ENCODE results near the gene MEGF8.

DNA sequence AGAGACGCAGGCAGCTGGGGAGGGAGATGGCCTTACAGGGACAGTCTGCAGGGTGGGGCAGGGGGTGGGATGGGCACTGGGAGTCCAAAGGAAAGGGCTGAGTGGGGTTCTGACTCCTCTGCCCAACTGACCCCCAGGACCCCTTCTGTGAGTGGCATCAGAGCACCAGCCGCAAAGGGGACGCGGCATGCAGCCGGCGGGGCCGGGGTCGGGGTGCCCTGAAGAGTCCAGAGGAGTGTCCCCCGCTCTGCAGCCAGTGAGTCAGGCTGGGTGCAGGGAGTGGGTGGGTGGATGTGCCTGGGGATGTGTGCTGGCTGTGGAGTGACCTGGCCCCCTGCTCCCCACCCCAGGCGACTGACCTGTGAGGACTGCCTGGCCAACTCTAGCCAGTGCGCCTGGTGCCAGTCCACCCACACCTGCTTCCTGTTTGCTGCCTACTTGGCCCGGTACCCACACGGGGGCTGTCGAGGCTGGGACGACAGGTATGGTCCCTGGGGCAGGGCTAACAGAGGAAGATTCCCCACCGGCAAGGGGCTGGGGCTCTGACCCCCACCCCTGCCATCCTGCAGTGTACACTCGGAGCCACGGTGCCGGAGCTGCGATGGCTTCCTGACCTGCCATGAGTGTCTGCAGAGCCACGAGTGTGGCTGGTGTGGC lies 25.8 kb downstream of the MEGF8 start:
- TF ChIP-seq, protein P1, sequence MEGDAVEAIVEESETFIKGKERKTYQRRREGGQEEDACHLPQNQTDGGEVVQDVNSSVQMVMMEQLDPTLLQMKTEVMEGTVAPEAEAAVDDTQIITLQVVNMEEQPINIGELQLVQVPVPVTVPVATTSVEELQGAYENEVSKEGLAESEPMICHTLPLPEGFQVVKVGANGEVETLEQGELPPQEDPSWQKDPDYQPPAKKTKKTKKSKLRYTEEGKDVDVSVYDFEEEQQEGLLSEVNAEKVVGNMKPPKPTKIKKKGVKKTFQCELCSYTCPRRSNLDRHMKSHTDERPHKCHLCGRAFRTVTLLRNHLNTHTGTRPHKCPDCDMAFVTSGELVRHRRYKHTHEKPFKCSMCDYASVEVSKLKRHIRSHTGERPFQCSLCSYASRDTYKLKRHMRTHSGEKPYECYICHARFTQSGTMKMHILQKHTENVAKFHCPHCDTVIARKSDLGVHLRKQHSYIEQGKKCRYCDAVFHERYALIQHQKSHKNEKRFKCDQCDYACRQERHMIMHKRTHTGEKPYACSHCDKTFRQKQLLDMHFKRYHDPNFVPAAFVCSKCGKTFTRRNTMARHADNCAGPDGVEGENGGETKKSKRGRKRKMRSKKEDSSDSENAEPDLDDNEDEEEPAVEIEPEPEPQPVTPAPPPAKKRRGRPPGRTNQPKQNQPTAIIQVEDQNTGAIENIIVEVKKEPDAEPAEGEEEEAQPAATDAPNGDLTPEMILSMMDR (IDR thresholded peaks at IDR 0.05): no peak
- no peak for TF ChIP-seq POLR2A (IDR thresholded peaks at IDR 0.05)

All from esophagus squamous epithelium (tissue), 4 donors.